ENCODE results near the gene C16orf95. TPM values are rescaled to one million over a fixed set of nuclear protein-coding genes. Genes with fewer than 3 reads are reported as not detected.

C16orf95 gene
- total and polyA plus RNA-seq, 2 of the 4 experiments (the other 2 are of a cell fraction): 2.0 to 4.7 TPM

DNA sequence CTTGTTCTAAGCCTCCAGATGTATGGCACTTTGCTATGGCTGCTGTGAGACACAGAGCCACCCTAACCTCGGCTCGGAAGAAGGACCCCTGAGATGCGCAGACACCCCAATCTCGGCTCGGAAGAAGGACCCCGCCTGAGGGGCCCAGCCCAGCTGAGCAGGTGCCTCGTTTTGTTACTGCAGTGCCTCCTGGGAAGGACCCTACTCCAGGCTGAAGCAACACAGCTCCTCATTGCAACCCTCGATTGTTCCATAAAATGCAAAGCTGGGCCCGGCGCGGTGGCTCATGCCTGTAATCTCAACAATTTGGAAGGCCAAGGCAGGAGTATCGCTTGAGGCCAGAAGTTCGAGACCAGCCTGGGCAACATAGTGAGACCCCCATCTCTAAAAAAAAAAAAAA, 61.3 kb downstream of the C16orf95 start:
- H2AK5ac ChIP-seq (ENCODE audit: low read depth, low read length): no peak overlapping the region
- H2BK20ac ChIP-seq (ENCODE audit: low read depth, low read length): no peak overlapping the region
- no peak overlapping the region for H3K56ac ChIP-seq (ENCODE audit: extremely low read depth, insufficient read depth, low read length)
- ChIA-PET POLR2A (ENCODE audit: unreplicated experiment) (no interaction called here), CTCF (interaction anchor here (0.5 to 1.2 kb wide), 3 partner anchors 15 to 735 kb away, joined by 3 to 7 read pairs (median 6); no protein-coding TSS in a partner anchor)
- no peak overlapping the region for H4K8ac ChIP-seq (ENCODE audit: low read depth in 2 of 2, low read length in 2 of 2)
- H3K4ac ChIP-seq (ENCODE audit: low read depth, low read length): no peak overlapping the region
- H3K79me1 ChIP-seq (ENCODE audit: low read depth in 1 of 2, low read length in 2 of 2): no peaks in the 10 kb centered on the region
- no peaks in the 10 kb centered on the region for H4K20me1 ChIP-seq (ENCODE audit: insufficient read depth, low read length)
- H3K36me3 ChIP-seq (ENCODE audit: control insufficient read depth, insufficient read depth, low read length): no peaks in the 10 kb centered on the region
- in situ Hi-C loops (cut with MboI; ENCODE audit: low sequenced_read_pairs) (no loop called here), dilution Hi-C loops (cut with HindIII; ENCODE audit: low sequenced_read_pairs, unreplicated experiment) (no loop called here), intact Hi-C loops (cut with micrococcal nuclease) (no loop called here)
- H3K9me1 ChIP-seq (ENCODE audit: insufficient read depth, low read length): no peaks in the 10 kb centered on the region
- ATAC-seq (ENCODE audit: low read depth) (no peak), DNase-seq (no peak)
- H3K4me3 ChIP-seq (ENCODE audit: insufficient read depth, low read depth, low read length): no peak overlapping the region
- no peak overlapping the region for H2BK120ac ChIP-seq (ENCODE audit: low read depth, low read length)
- no peak overlapping the region for H3K14ac ChIP-seq (replicated peaks; ENCODE audit: low read depth, low read length)
- H3K9ac ChIP-seq (ENCODE audit: low read depth, low read length): no peak overlapping the region
- no peak overlapping the region for H4K91ac ChIP-seq (ENCODE audit: insufficient read depth, low read depth, low read length)
- no peak overlapping the region for H3K23ac ChIP-seq (ENCODE audit: low read depth, low read length)
- no peak overlapping the region for H4K5ac ChIP-seq (ENCODE audit: low read depth, low read length)
- no peak overlapping the region for H3K27ac ChIP-seq (ENCODE audit: insufficient read depth, low read length)
- no peak overlapping the region for H3K4me2 ChIP-seq (ENCODE audit: low read depth, low read length)
- H2BK15ac ChIP-seq (ENCODE audit: low read depth, low read length): no peak overlapping the region
- H3K27me3 ChIP-seq (ENCODE audit: control insufficient read depth, insufficient read depth, low read length): peaks cover 17% of the 10 kb centered on the region
- H3K18ac ChIP-seq (ENCODE audit: low read depth, low read length): no peak overlapping the region
- WGBS, 2 experiments (ENCODE audit: extremely low coverage in 2 of 2, insufficient read length in 1 of 2): 86% methylated on average over 11 of the region's 13 CpGs; no CpG with 5 or more reads in 1 of the 2 experiments
- H2AFZ ChIP-seq (replicated peaks; ENCODE audit: low read length, poor library complexity): no peak overlapping the region
- no peaks in the 10 kb centered on the region for H3K4me1 ChIP-seq (ENCODE audit: control insufficient read depth, insufficient read depth, low read length)
- TF ChIP-seq BHLHE40 (IDR thresholded peaks at IDR 0.05; ENCODE audit: low read depth, low read length): no peak
- no peak for TF ChIP-seq POLR2A (IDR thresholded peaks at IDR 0.05; ENCODE audit: low read depth, low read length)
- no peak for TF ChIP-seq SMC3 (IDR thresholded peaks at IDR 0.05; ENCODE audit: low read depth, low read length)
- no peak for TF ChIP-seq MXI1 (IDR thresholded peaks at IDR 0.05; ENCODE audit: borderline replicate concordance, low read depth, low read length)
- TF ChIP-seq MAFK (IDR thresholded peaks at IDR 0.05; ENCODE audit: low read depth, low read length): no peak
- TF ChIP-seq RFX5 (IDR thresholded peaks at IDR 0.05; ENCODE audit: low read depth, low read length): no peak
- TF ChIP-seq, protein P1, sequence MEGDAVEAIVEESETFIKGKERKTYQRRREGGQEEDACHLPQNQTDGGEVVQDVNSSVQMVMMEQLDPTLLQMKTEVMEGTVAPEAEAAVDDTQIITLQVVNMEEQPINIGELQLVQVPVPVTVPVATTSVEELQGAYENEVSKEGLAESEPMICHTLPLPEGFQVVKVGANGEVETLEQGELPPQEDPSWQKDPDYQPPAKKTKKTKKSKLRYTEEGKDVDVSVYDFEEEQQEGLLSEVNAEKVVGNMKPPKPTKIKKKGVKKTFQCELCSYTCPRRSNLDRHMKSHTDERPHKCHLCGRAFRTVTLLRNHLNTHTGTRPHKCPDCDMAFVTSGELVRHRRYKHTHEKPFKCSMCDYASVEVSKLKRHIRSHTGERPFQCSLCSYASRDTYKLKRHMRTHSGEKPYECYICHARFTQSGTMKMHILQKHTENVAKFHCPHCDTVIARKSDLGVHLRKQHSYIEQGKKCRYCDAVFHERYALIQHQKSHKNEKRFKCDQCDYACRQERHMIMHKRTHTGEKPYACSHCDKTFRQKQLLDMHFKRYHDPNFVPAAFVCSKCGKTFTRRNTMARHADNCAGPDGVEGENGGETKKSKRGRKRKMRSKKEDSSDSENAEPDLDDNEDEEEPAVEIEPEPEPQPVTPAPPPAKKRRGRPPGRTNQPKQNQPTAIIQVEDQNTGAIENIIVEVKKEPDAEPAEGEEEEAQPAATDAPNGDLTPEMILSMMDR (conservative IDR thresholded peaks at IDR 0.05; ENCODE audit: low read depth, low read length): no peak
- TF ChIP-seq, protein P2, sequence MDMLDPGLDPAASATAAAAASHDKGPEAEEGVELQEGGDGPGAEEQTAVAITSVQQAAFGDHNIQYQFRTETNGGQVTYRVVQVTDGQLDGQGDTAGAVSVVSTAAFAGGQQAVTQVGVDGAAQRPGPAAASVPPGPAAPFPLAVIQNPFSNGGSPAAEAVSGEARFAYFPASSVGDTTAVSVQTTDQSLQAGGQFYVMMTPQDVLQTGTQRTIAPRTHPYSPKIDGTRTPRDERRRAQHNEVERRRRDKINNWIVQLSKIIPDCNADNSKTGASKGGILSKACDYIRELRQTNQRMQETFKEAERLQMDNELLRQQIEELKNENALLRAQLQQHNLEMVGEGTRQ (IDR thresholded peaks at IDR 0.05; ENCODE audit: low read depth, low read length): no peak
- TF ChIP-seq CEBPB (IDR thresholded peaks at IDR 0.05; ENCODE audit: low read depth, low read length): no peak
- no peak overlapping the region for H2BK5ac ChIP-seq (ENCODE audit: low read depth, low read length, poor library complexity, severe bottlenecking)
- H3K9me3 ChIP-seq (ENCODE audit: control insufficient read depth, insufficient read depth, low read length): peaks cover 4% of the 10 kb centered on the region
- no peak overlapping the region for H2AK9ac ChIP-seq (replicated peaks; ENCODE audit: low read depth, low read length, poor library complexity)
- BruUV-seq (replicated peaks): no TSS peak

Measured in IMR-90 (cell line).